ENCODE results near the gene CTNNA1.
A peak's percentile ranks its signal among the peaks of the same experiment; 100 is the strongest.
"Not testable (repeated sequence)": the region's sequence is repeated elsewhere in the genome, so short reads cannot be mapped to it uniquely, and the experiment has no call there.

CTNNA1 gene

DNA sequence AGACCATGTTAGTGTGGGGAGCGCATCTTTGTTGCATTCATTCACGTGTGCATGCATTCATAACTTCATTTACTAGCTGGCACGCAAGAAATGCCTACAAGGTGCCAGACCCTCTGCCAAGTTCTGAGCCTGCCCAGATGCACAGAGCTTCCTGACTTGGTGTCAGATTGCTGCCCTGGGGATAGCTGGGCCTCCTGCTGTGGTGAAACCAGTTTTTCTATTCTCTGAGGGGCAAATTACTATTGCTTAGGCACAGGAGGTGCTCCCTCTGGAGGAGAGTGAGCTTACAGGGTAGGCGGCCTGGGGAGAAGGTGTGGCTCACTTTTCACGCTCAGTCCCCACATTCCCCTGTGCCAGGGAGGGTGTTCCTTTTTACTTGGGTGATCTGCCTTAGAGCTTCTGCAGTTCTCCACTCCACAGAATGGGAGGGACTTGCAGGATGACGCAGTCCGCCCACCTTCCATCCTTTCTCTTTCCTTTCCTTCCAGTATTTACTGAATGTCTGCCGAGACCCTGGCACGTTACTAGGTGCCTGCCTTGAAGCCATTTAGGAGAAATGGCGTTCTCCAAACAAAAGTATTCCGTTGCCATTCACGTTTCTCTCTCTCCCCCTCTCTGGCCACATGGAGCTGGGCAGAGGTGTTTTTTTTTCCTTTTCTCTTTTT lies 27.9 kb upstream of the CTNNA1 start:
- no peak for DNase-seq

DNA sequence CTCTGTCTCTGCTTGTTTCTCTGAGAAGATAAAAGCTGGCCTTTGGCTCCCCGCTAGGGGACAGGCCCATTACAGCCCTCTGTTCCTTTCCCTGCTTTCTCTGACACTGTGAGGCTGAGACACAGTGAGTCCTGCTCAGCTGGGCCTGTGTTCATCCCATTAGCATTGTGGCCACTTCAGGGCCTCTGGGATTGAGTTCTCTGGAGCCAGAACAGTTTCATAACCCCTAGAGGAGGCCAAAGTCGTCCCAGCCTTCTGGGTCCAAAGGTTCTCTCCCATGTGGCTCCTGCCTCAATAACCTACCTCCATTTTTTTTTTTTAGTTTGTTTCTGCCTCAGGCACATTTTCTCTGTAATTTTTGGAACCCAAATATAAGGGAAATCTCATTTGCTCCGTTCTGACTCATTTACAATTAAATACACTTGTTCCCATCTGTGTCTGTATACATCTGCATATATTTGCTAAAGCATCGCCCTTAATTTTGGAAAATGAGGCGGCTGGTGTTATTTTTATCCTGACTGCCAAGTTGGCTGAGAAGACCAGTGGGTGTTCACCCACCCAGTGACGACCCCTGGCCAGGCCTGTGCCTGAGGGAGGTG lies 27.3 kb upstream of the CTNNA1 start:
- no peak for DNase-seq

DNA sequence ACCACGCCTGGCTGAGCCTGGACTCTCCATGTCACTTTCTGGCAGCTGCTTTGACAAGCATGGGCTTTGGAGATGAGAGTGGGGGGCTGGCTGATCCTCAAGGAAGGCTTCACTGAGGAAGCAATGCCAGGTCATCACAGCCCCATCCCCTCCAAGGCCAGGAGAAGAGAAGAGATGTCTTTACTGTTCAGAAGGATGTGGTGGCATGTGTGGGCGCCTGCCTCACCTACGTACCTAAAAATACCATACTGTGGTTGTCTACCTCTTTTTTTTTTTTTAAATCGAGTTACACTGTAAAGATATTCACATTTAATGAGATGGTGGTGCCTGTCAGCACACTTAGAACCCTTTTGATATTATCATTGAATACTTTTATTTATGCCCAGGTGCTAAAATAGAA lies 26.4 kb upstream of the CTNNA1 start:
- no peak for DNase-seq

DNA sequence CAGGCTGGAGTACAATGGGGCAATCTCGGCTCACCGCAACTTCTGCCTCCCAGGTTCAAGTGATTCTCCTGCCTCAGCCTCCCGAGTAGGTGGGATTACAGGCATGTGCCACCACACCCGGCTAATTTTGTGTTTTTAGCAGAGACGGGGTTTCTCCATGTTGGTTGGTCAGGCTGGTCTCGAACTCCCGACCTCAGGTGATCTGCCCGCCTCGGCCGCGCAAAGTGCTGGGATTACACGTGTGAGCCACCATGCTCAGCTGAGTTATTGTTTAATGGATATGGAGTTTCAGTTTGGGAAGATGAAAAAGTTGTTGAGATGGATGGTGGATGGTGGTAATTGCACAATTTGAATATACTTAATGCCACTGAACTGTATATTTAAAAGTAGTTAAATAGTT lies 22.7 kb upstream of the CTNNA1 start:
- DNase-seq = not testable (repeated sequence)

DNA sequence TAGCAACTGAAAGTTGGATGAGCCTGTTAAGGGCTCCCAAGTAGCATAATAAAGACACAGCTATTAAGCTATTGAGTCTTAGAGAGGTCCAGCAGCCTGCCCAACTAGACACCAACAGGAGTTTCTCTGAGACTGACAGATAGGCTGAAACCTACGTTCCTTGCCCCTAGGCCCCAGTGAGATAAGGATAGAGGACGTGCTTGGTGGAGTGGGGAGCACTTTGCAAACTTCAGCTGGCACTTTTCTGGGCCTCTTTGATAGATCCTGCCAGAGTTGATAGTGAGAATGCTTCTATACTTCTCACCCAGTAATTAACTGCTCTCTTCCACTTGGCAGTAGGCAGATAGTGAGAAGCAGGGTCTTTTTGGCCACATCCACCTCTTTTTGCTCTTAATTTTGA lies 20.8 kb upstream of the CTNNA1 start:
- DNase-seq = no peak

DNA sequence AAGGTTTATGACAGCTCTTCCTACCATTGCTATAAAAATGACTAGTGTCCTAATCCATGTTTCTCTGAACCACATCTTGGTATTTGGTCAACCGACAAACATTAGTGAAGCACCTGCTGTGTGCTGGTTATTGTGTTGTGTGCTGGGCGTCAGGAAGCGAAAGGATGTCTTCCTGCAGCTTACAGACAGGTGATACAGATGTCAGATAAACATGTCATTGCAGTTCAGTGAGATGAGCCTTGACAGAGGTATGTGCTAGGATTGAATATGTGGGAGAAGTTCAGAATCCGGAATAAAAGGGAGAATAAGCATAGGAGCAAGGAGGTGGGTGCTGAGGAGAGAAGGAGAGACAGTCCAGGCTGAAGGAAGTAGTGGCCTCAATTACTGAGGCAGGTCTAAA lies 20.3 kb upstream of the CTNNA1 start:
- DNase-seq = no peak

DNA sequence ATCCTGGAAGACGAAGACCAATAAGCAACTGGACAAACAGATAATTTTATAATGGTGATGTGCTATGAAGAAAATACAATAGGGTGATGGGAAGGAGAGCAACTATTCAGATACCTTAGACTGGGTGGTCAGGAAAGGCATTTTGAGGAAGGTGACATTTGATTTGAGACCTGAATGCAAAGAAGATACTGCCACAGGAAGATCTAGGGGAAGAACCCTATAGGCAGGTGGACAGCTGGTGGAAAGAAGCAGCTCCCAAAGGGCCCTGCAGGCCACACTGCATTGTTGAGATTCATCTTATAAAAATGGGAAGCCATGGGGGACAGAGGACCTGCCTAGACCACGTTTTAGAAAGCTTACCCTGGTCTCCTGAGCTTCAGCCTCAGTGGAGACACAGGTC lies 19.7 kb upstream of the CTNNA1 start:
- DNase-seq = no peak

DNA sequence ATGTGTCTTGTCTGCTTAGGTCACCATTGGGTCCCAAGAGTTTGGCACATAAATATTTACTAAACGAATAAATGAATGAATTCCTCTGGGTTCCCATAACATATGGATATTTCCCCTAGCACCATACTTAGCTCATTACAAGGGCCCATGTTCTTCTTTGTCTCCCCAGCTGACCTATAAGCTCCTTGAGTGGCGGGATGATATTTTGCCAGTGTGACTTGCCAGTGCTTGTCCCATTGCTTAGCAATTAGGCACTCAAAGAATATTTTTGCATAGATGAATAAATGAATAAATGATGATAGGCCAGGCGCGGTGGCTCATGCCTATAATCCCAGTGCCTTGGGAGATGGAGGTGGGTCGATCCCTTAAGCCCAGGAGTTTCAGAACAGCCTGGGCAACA lies 16.9 kb upstream of the CTNNA1 start:
- no peak for DNase-seq

DNA sequence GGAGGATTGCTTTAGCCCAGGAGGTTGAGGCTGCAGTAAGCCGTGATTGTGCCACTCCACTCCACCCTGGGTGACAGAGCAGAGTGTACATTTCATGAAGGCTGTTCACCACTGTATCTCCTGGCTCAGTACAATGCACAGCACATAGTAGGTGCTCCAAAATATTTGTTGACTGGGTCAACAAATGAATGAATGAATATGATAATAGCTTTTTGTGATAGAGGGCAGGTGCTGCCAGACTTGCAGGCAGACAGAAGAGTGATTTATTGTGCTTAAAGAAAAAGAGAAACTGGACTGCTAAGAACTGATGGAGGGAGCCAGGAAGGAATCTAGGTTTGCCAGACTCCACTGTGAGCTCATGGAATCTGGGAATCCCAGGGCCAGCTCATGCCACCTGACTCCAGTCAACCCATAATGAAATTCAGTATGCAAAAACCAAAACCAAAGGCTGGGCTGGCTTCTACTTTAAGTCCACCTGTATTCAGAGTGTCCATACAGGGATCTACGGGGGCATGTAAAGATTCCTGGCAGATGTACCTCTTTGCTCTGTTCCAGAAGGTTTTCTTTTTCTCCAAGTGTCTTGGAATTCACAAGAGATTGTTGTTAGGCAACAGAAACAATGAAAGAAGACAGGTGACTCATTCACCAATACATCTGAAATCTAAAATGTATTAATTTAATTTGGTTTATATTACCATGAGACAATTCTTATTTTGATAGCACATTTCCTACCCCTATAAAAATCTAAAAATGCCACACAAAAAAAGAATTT lies 15.5 kb upstream of the CTNNA1 start:
- DNase-seq = no peak

DNA sequence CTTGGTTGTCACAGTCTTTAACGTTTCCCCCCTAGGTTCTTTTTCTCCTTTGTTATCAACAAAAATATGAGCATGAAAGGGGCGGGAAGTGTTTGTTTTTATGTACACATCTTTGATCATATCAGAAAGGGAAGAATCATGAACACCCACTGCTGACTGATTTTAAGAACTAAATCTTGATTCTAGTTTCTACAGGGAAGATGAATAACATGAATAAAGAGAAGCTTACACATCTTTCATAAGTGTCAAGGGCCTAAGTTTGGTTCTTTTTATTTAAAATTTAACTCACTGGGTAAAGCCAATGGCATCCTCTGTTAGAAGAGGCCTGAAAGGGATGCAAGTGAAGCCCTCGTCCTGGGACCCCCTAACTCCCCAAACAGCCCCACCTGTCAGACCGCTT lies 14.8 kb upstream of the CTNNA1 start:
- no peak for DNase-seq

DNA sequence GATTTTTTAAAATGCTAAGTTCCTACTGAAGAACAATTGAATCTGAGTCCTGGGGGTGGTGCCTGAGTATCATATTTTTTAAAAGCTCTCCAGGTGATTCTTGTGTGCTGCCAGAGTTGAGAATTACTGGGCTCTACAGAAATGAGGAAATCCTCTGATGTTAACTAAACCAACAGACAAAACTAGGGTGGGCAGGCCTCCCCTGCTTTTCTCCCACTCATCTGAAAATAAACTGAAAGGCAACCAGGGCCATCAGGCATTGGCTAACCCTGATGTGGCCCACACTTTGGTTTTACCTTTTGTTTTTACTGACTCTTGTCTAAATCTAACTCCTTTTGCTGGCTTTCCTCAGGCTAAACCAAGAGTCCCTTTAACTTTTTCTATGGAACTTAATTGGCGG lies 13.3 kb upstream of the CTNNA1 start:
- no peak for DNase-seq

DNA sequence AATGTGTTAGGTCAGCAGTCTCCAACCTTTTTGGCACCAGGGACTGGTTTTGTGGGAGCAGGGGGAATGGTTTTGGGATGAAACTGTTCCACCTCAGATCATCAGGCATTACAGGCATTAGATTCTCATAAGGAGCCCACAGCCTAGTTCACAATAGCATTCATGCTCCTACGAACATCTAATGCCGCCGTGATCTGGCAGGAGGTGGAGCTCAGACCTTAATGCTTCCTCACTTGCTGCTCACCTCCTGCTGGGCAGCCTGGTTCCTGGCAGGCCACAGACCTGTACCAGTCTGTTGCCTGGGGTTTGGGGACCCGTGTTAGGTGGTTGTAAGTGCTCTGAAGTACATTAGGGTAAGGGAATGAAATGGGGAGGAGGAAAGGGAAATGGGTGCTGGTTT lies 9.7 kb upstream of the CTNNA1 start:
- no peak for DNase-seq

DNA sequence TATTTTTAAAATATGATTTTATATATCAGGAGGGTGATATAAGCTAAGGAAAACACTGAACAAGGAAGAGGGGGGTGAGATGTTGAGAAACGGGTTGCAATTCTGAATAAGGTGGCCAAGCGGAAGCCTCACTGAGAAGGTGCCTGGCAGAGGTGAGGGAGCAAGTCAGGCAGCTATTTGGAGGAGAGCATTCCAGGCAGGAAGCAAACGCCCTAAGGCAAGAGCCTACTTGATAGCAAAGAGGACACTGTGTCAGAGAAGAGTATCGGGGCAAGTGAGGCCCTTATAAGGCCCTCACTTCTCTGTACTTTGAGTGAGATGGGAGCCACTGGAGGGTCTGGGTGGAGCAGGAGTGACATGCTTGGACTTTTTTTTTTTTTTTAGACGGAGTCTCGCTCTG lies 8.0 kb upstream of the CTNNA1 start:
- DNase-seq = no peak

DNA sequence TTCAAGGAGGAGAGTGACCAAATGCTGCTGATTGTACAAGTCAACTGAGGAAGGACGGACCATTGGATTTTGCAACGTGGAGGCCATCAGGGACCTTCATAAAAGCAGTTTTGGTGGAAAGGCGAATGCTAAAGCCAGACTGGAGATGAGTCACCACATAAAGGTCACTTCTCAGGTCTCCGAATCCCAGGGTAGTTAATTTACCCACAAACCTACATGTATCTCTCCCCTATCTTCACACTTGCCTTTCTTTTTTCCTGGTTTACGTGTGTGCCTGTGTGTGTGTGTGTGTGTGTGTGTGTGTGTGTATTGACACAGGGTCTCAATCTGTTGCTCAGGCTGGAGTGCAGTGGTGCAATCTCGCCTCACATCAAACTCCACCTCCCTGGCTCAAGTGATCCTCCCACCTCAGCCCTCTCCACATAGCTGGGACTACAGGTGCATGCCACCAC lies 4.6 kb upstream of the CTNNA1 start:
- no peak for DNase-seq

DNA sequence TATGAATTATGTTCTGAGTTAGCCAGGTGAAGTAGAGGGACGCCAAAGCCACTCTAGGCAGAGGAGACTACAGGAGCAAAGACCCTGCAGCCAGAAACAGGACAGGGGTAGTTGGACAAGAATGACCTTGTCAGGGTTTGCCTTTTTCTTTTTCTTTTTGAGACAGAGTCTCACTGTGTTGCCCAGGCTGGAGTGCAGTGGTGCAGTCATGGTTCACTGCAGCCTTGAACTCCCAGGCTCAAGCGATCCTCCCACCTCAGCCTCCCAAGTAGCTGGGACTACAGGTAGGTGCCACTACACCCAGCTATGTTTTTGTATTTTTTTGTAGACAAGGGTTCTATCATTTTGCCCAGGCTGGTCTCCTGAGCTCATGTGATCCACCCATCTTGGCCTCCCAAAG lies 1.9 kb upstream of the CTNNA1 start:
- DNase-seq = not testable (repeated sequence)

DNA sequence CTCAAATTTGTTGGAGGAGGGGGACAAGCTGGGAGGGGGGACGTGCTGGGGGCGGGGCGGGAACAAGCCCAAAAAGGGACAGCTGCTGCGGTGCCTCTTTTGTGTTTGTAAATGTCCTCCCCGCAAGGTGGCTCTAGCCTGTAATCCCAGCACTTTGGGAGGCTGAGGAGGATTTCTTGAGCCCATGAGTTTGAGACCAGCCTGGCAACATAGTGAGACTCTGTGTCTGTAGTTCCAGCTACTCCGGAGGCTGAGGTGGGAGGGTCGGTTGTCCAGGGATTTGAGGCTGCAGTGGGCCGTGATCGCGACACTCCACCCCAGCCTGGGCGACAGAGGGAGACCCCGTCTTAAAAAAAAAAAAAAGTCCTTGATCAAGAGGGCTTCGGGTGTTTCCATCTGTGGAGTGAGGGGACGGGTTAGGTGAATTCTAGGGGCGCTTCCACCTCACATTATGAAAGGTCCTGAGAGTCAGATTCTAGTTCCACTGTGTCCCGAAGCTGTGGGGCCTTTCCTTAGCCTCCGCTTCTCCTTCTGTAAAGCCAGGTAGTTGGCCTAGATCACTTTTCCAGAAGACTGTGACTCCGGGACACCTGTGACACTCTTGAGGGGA lies 779 bp upstream of the CTNNA1 start:
- DNase-seq = no peak

DNA sequence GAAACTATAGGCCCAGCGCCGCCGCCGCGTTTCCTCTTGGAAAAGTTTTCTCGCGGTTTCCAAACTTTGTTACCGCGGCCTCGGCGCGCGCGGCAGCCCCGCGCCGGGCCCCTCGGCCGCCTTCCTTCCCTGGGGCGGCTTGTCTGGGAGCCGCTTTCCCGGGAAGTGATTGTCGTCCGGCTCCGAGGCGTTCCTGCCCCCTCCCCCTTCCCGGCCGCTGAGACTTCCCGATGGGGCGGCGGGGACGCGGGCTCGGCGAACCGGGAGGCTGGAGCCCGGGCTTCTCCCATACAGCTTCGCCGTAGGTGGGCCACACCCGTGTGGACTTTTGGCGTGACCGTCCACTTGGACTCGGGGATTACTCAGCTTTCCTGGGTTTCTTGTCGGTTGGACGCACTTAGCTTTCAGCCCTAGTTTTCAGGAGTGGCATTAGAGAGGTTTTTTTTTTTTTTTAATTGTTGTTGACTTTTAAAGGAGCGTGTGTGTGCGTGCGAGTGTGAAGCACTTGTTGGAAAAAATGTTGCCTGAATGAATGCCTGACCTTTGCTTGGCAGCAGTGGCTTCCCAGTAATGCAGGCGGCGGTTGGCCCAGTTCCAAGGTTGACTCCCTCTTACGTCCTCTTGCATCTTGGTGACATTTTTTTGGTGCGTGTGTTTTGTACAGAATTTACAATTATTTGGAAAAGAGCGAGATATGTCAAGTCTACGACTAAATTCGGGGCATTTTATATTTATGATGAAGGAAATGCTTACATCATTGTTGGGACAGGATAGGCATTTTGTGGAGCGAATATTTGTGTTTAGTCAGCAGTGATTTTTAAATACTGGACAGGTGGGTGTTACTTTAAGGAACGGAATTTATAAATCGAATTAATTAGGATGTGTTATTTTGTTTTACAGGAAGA lies 821 bp downstream of the CTNNA1 start:
- DNase-seq = peak; percentile 23

DNA sequence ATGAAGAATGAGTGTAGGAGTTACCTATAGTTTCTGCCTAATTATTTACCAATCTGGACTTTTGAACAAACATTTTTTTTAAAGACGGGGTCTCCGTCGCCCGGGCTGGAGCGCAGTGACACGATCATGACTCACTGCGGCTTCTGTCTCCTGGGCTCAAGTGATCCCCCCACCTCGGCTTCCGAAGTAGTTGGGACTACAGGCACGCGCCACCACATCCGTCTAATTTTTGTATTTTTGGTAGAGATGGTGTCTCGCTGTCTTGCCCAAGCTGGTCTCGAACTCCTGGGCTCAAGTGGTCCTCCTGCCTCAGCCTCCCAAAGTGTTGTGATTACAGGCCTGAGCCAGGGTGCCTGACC lies 1.5 kb downstream of the CTNNA1 start:
- DNase-seq = no peak

DNA sequence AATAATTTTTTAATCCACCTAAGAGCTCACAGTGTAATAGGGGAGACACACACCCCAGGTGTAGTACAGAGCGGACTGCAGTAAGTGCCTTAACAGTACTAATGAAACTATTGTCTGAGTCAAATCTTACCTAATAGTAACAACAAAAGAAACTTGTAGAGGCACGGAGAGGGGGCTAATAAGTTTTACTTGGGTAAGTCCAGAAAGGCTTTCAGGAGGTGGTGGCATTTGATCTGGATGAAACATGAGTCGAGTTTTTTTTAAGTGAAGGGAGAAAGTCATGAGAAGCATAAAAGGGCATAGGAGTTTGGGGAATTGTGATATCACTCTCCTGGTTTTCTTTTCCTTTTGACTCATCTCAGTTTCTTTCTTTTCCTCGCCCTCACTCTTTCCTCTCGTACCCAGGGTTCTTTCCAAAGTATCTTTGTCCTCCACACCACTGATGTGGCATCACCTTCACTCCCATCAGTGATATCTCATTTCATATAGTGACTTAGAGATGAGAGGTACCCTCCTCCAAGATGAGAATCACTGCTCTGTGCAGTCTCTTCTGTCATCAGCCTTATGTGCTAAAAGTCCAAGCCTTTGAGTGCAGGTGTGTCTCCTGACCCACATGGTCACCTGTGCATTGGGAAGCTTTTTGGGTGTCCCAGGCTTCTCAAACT lies 2.0 kb downstream of the CTNNA1 start:
- DNase-seq = no peak

DNA sequence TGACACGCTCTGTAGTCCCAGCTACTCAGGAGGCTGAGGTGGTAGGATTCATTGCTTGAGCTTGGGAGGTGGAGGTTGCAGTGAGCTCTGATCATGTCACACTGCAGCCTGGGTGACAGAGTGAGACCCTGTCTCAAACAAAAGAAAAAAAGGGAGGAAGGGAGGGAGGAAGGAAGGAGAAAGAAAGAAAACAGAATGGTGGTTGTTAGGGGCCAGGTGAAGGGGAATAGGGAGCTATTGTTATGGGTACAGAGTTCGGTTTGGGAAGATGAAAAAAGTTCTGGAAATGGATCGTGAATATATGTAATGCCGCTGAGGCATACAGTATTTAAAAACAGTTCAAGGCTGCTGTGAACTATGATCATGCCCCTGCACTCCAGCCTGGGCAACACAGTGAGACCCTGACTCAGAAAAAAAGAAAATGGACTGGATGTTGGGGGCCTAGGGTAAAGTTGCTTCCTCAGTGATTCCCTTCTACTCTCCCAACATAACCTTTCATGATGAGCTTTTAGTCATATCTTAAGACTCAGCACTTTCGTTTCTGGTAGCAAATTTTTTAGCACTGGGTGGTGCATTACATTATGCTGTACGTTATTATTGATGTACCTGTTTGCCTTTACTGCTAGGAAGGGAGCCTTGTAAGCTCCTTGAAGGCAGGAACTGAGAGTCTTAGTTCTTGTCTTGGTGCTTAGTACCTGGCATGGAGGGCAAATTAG lies 4.0 kb downstream of the CTNNA1 start:
- DNase-seq = no peak

DNA sequence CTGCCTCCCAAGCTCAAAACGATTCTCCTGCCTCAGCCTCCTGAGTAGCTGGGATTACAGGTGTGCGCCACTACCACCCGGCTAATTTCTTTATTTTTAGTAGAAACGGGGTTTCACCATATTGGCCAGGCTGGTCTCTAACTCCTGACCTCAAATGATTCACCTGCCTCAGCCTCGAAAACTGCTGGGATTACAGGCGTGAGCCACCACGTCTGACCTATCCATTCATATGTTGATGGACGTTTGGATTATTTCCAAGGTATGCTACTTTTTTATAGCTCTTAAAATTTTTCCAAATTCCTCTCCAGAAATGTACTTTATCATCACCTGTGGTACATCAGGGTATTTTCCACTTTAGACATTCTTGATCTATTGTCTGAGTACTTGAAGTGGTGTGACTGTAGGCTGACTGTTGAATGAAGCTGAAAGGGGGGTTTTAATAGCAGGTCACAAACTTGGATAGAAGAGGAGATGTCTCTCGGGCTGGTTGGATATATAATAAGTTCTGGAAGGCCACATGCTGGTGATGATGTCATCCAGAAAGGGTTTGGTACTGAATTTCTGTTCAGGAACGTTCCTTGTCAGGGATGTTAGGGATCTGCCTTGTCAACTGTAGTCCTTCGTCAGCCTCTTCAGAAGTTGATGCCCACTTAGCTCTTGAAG lies 7.4 kb downstream of the CTNNA1 start:
- no peak for DNase-seq
